GM13977 (cell line): ENCODE measurements around the gene NXPH2.

Source experiments
- DNase-seq: peaks from one replicate; pipeline ENCODE4 v3.0.0; 2012; ENCODE audit warnings: low spot score
- CTCF ChIP-seq: IDR thresholded peaks from 2 replicates; pipeline ENCODE4 v1.5.1; 2012; ENCODE audit warnings: mild to moderate bottlenecking, control low read depth; ENCODE audit not compliant: insufficient read depth; ENCODE audit errors: extremely low read depth, missing control alignments
- in situ Hi-C: fragments of 300-500 bp; cut with MboI; formaldehyde crosslinking; loops from one replicate; pipeline ENCODE4 v1.12.0; 2022; ENCODE audit warnings: low sequenced_read_pairs, low pct_unique_long_range_greater_than_20kb, mixed read lengths, inconsistent platforms; ENCODE audit not compliant: unreplicated experiment

Gene NXPH2

GRCh38 chr2:138780446-138780880, 273 bp upstream of the NXPH2 start:
- no peak for DNase-seq
- in situ Hi-C loops: loop anchor here (25.0 kb wide), 1 partner anchor 893 kb away; no protein-coding TSS in a partner anchor
- no peak for TF ChIP-seq CTCF

- in situ Hi-C loops: loop anchor here (25.0 kb wide), 1 partner anchor 892 kb away; no protein-coding TSS in a partner anchor
- TF ChIP-seq CTCF: no peak
- DNase-seq: no peak
These were observed 797 bp downstream of the NXPH2 start for GRCh38 chr2:138779406-138779780.

- DNase-seq: no peak
- in situ Hi-C loops: loop anchor here (25.0 kb wide), 1 partner anchor 891 kb away; no protein-coding TSS in a partner anchor
- TF ChIP-seq CTCF: no peak
These were observed 2.2 kb downstream of the NXPH2 start for GRCh38 chr2:138777996-138778395.

- DNase-seq: no peak
- no peak for TF ChIP-seq CTCF
- in situ Hi-C loops: loop anchor here (25.0 kb wide), 1 partner anchor 888 kb away; no protein-coding TSS in a partner anchor
These were observed 4.5 kb downstream of the NXPH2 start for GRCh38 chr2:138775736-138776135.

GRCh38 chr2:138771534-138771933, 8.7 kb downstream of the NXPH2 start:
- DNase-seq: no peak
- in situ Hi-C loops: no loop called here
- TF ChIP-seq CTCF: no peak

GRCh38 chr2:138767101-138767500, 13.1 kb downstream of the NXPH2 start:
- in situ Hi-C loops: no loop called here
- no peak for DNase-seq
- no peak for TF ChIP-seq CTCF

GRCh38 chr2:138766464-138766863, 13.7 kb downstream of the NXPH2 start:
- TF ChIP-seq CTCF: no peak
- no peak for DNase-seq
- in situ Hi-C loops: no loop called here
